Lower lobe of right lung (tissue), 2 donors: Measurements from ENCODE around the gene TMTC3. TPM values are rescaled to one million over a fixed set of nuclear protein-coding genes. Genes with fewer than 3 reads are reported as not detected.
"Not testable (repeated sequence)": the region's sequence is repeated elsewhere in the genome, so short reads cannot be mapped to it uniquely, and the experiment has no call there.

Experiments used
- ATAC-seq, 2 donors: fragments of 200-7000 bp; cut with Tn5 transposase; one replicate each; pipeline ENCODE4 v1.9.1; 2020 to 2022; ENCODE audit warnings: mild to moderate bottlenecking in 2 of 2, moderate library complexity in 2 of 2
- DNase-seq: peaks from one replicate; pipeline ENCODE4 v3.0.0-alpha.2; 2020
- H3K27ac ChIP-seq: fragments of 200-600 bp; one replicate; pipeline ENCODE4 v1.8.0; 2022
- H3K27me3 ChIP-seq: fragments of 200-600 bp; one replicate; pipeline ENCODE4 v1.8.0; 2022; ENCODE audit warnings: low read depth
- H3K36me3 ChIP-seq: fragments of 200-600 bp; one replicate; pipeline ENCODE4 v1.8.0; 2022; ENCODE audit warnings: mild to moderate bottlenecking
- H3K4me1 ChIP-seq: fragments of 200-600 bp; one replicate; pipeline ENCODE4 v1.8.0; 2022
- H3K4me3 ChIP-seq: fragments of 200-600 bp; one replicate; pipeline ENCODE4 v1.8.0; 2022; ENCODE audit warnings: mild to moderate bottlenecking
- H3K9me3 ChIP-seq: fragments of 200-600 bp; one replicate; pipeline ENCODE4 v1.8.0; 2022
- intact Hi-C: fragments of 100-400 bp; cut with DNase I; formaldehyde crosslinking; loops from one replicate; pipeline ENCODE4 v1.11.0; 2022
- total RNA-seq: library from RNA; stranded (reverse); fragmentation: NEBNext Ultra II Directional; extraction: Animal tissue kit (Norgen Biotek cat#: 25700); gene quantifications from one replicate; pipeline ENCODE4 v1.2.1, GENCODE V29; 2021
- TF ChIP-seq, protein P1 (sequence below): fragments of 200-600 bp; IDR thresholded peaks from one replicate; pipeline ENCODE4 v1.8.0; 2022; ENCODE audit warnings: antibody characterized with exemption, mild to moderate bottlenecking
- donor health status: DM: no; HTN: yes; CAD: no; lungs with severe emphysema.

TMTC3 gene
- total RNA-seq, 1 donor from 2014 or later = 17.4 TPM

DNA sequence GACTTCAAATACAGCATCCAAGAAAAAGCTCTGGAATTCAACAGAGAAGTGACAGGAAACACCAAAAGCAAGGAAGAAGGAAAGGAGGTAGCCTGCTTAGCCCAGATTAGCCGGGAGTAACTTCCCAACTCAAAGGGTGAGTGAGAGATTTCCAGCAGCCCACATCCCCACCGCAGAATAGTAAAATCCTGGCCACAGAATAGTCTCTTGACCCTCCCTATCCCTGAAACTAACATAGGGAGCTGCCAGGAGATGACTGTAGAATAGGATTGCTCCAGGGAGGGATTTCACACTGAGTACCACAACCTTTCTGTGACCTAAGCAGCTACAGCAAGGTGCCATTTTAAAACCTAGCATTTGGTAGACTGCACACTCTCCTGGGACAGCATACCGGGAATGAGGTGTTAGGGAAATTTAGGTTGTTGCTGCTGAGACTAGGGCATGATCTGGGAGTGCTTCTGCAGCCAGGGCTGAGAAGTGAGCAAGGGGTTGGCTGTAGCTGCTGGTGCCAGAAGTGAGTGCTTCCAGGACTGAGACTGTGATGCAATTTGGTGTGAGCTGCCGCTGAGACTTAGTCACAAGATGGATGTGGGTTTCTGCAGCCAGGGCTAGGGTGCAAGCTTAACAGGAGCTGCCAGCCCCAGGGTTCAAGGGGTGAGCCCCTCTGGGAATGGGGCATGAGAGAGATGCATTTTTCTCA lies 66.0 kb downstream of the TMTC3 start:
- Histone ChIP-seq H3K27ac (no peak overlapping the region), H3K4me3 (no peak overlapping the region), H3K27me3 (no peaks in the 10 kb centered on the region), H3K4me1 (peaks cover 5% of the 10 kb centered on the region), H3K36me3 (no peaks in the 10 kb centered on the region), H3K9me3 (peaks cover 30% of the 10 kb centered on the region)
- DNase-seq = no peak
- intact Hi-C loops = no loop called here
- ATAC-seq = peak; percentile 42 to 46
- TF ChIP-seq, protein P1, sequence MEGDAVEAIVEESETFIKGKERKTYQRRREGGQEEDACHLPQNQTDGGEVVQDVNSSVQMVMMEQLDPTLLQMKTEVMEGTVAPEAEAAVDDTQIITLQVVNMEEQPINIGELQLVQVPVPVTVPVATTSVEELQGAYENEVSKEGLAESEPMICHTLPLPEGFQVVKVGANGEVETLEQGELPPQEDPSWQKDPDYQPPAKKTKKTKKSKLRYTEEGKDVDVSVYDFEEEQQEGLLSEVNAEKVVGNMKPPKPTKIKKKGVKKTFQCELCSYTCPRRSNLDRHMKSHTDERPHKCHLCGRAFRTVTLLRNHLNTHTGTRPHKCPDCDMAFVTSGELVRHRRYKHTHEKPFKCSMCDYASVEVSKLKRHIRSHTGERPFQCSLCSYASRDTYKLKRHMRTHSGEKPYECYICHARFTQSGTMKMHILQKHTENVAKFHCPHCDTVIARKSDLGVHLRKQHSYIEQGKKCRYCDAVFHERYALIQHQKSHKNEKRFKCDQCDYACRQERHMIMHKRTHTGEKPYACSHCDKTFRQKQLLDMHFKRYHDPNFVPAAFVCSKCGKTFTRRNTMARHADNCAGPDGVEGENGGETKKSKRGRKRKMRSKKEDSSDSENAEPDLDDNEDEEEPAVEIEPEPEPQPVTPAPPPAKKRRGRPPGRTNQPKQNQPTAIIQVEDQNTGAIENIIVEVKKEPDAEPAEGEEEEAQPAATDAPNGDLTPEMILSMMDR = no peak

DNA sequence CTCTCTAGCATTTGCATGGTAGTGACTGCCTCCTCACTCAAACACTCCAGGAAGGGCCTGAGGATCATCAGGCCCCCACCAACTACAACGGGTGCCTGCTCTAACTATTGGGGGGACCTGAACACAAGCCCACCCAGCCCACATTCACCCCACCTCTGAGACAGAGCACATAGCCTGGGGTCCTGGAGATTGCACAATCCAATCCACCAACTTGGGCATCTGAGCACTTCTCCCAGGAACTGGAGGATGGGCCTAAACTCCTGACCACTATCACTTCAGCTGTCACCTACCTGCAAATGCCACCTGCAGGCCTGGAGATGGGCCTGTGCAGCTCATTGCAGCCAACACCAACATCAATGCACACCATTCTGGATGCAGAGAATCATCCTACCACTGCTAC lies 66.6 kb downstream of the TMTC3 start:
- TF ChIP-seq, protein P1 = no peak
- Histone ChIP-seq H3K9me3 (peaks cover 33% of the 10 kb centered on the region), H3K4me3 (no peak overlapping the region), H3K4me1 (peaks cover 5% of the 10 kb centered on the region), H3K27ac (no peak overlapping the region), H3K27me3 (no peaks in the 10 kb centered on the region), H3K36me3 (no peaks in the 10 kb centered on the region)
- intact Hi-C loops = no loop called here
- ATAC-seq (peak in 1 of 2 donors; percentile 41), DNase-seq (no peak)

DNA sequence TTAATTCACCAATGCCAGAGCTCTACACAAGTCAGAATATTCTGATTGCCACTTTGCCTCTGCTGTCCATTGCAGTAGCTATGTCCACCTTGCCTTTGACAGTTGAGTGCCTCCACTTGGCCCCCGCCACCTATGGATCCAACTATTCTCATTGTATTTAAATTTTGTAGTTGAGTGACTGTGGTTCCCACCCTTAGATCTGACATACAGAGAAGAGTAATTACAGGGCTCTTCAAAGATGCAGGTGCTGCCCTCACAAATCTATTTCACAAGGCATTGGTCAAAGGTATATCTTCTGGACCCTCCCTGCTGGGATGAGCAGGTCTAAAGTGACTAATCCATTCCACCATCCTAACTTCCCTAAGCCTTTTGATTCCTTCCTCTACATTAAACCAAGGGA lies 68.2 kb downstream of the TMTC3 start:
- H3K36me3 ChIP-seq, H3K4me3 ChIP-seq, intact Hi-C loops, H3K4me1 ChIP-seq, H3K27me3 ChIP-seq, DNase-seq, ATAC-seq, H3K27ac ChIP-seq: not testable (repeated sequence)
- H3K9me3 ChIP-seq = peaks cover 33% of the 10 kb centered on the region

DNA sequence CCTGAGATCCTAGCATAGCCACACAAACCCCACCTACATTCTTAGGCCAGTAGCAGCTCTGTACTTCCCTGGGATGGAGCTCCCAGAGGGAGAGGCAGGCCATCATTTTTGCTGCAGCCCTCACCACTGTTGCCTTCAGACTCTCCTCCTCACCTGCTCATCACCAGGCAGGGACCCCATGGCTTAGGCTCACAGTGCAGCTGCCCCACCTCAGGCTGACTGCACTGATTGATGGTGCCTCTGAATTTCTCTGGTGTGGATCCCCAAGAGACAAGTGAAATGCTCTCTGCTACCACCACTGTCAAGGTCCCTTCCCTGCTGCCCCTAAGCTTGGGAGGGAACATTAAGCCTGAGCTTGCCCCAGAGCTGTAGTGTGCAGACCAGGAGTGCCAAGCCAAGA lies 76.2 kb downstream of the TMTC3 start:
- DNase-seq (no peak), ATAC-seq (no peak)
- Histone ChIP-seq H3K27me3 (no peaks in the 10 kb centered on the region), H3K4me1 (no peaks in the 10 kb centered on the region), H3K36me3 (no peaks in the 10 kb centered on the region), H3K9me3 (peaks cover 19% of the 10 kb centered on the region), H3K27ac (no peak overlapping the region), H3K4me3 (no peak overlapping the region)
- intact Hi-C loops = no loop called here
- TF ChIP-seq, protein P1 = no peak

DNA sequence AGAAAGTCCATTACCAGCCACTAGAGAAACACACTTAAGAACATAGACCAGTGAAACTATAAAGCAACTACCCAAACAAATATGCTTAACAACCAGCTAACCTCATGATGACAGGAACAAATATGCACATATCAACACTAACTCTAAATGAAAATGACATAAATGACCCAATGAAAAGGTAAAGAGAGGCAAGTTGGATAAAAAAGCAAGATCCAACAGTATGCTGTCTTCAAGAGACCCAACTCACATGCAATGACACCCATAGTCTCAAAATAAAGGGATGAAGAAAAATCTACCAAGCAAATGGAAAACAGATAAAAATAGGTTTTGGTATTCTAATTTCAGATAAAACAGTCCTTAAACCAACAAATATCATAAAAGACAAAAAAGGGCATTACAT lies 77.8 kb downstream of the TMTC3 start:
- Histone ChIP-seq H3K36me3 (no peaks in the 10 kb centered on the region), H3K9me3 (peaks cover 23% of the 10 kb centered on the region), H3K27ac (no peak overlapping the region), H3K4me1 (no peaks in the 10 kb centered on the region), H3K27me3 (no peaks in the 10 kb centered on the region), H3K4me3 (no peak overlapping the region)
- TF ChIP-seq, protein P1 = no peak
- DNase-seq (no peak), ATAC-seq (no peak)
- intact Hi-C loops = no loop called here

DNA sequence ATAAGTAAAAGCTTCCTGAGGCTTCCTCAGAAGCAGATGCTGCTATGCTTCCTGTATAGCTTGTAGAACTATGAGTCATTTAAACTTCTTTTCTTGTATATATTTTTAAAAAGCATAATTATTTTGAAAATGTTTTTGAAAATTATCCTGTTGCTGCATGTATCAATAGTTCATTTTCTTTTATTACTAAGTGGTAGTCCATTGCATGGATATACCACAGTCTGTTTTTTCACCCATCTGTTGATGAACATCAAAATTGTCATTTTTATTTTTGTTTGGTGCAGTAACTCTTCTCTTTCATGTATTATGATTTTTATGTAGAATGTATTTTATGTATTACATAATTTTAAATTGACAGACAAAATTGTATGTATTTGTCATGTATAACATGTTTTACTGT lies 81.4 kb downstream of the TMTC3 start:
- H3K4me1 ChIP-seq = no peaks in the 10 kb centered on the region
- peaks cover 23% of the 10 kb centered on the region for H3K9me3 ChIP-seq
- intact Hi-C loops = no loop called here
- TF ChIP-seq, protein P1 = no peak
- no peaks in the 10 kb centered on the region for H3K27me3 ChIP-seq
- no peaks in the 10 kb centered on the region for H3K36me3 ChIP-seq
- H3K27ac ChIP-seq = no peak overlapping the region
- no peak overlapping the region for H3K4me3 ChIP-seq
- DNase-seq (no peak), ATAC-seq (no peak)
